NT2/D1 (cell line): Measurements from ENCODE around the gene RAD50.

ENCODE experiments used
- YY1 ChIP-seq: IDR thresholded peaks from 2 replicates; pipeline ENCODE4 v1.6.1; 2011; ENCODE audit not compliant: insufficient read length, insufficient read depth
- ZNF274 ChIP-seq: IDR thresholded peaks from 2 replicates; pipeline ENCODE4 v1.6.1; 2011; ENCODE audit warnings: mild to moderate bottlenecking, low read depth, low read length

GRCh38 chr5:132641241-132641723, 84.5 kb downstream of the RAD50 start:
- TF ChIP-seq ZNF274: no peak
- no peak for TF ChIP-seq YY1
